Measurements from ENCODE around the gene PHTF2. TPM values are rescaled to one million over a fixed set of nuclear protein-coding genes. Genes with fewer than 3 reads are reported as not detected.
"Not testable (repeated sequence)": the region's sequence is repeated elsewhere in the genome, so short reads cannot be mapped to it uniquely, and the experiment has no call there.

PHTF2 gene
- total RNA-seq, 1 experiment from 2014 or later = 26.7 TPM

- TF ChIP-seq CTCF (IDR thresholded peaks at IDR 0.05 in 2 of 3, conservative IDR thresholded peaks at IDR 0.05 in 1 of 3; ENCODE audit: borderline replicate concordance in 1 of 3, insufficient read depth in 1 of 3, low read depth in 2 of 3, low read length in 2 of 3) (no peak), EZH2phosphoT487 (IDR thresholded peaks at IDR 0.05; ENCODE audit: borderline replicate concordance) (no peak), EZH2 (IDR thresholded peaks at IDR 0.05) (no peak), JUND (IDR thresholded peaks at IDR 0.05) (no peak), CEBPB (IDR thresholded peaks at IDR 0.05; ENCODE audit: low read depth) (no peak), SP1 (IDR thresholded peaks at IDR 0.05; ENCODE audit: low read depth) (no peak), SIN3A (IDR thresholded peaks at IDR 0.05; ENCODE audit: low read depth) (no peak)
These were observed 68.9 kb downstream of the PHTF2 start (continued) for GRCh38 chr7:77867537-77867865.

- intact Hi-C loops (cut with micrococcal nuclease); BruUV-seq (replicated peaks); H3K4me2 ChIP-seq (ENCODE audit: low read length); DNase-seq (ENCODE audit: low read depth, low spot score); CTCF ChIA-PET; ATAC-seq; H2AFZ ChIP-seq (ENCODE audit: low read depth, low read length, poor library complexity, severe bottlenecking); H3K27ac ChIP-seq (ENCODE audit: low read depth, low read length); H3K9me3 ChIP-seq (ENCODE audit: control insufficient read depth in 1 of 2, insufficient read depth in 1 of 2, low read depth in 1 of 2, low read length in 2 of 2); POLR2A ChIA-PET; H3K4me1 ChIP-seq (ENCODE audit: control insufficient read depth in 1 of 2, insufficient read depth in 2 of 2, low read length in 2 of 2); H3K27me3 ChIP-seq (ENCODE audit: insufficient read depth, low read length); H3K9ac ChIP-seq (ENCODE audit: low read length); H3K4me3 ChIP-seq (replicated peaks in 1 of 2; ENCODE audit: low read depth in 1 of 2, low read length in 2 of 2); H3K9me2 ChIP-seq (ENCODE audit: insufficient read depth); RAD21 ChIA-PET (ENCODE audit: low non-redundant PET in 1 of 2, low total read pairs in 2 of 2, uncharacterized antibody in 2 of 2, unreplicated experiment in 2 of 2); H3K79me2 ChIP-seq (ENCODE audit: insufficient read depth, low read length); H3K36me3 ChIP-seq (ENCODE audit: control insufficient read depth in 1 of 2, insufficient read depth in 2 of 2, low read length in 2 of 2); H4K20me1 ChIP-seq (ENCODE audit: insufficient read depth): not testable (repeated sequence)
These were observed 73.7 kb downstream of the PHTF2 start for GRCh38 chr7:77872256-77872655.

GRCh38 chr7:77873416-77874327, 75.1 kb downstream of the PHTF2 start:
- H3K9me2 ChIP-seq (ENCODE audit: insufficient read depth); H3K36me3 ChIP-seq (ENCODE audit: control insufficient read depth in 1 of 2, insufficient read depth in 2 of 2, low read length in 2 of 2); H3K27me3 ChIP-seq (ENCODE audit: insufficient read depth, low read length); H3K79me2 ChIP-seq (ENCODE audit: insufficient read depth, low read length); H3K27ac ChIP-seq (ENCODE audit: low read depth, low read length); BruUV-seq (replicated peaks); H2AFZ ChIP-seq (ENCODE audit: low read depth, low read length, poor library complexity, severe bottlenecking); DNase-seq (ENCODE audit: low read depth, low spot score); H3K4me3 ChIP-seq (replicated peaks in 1 of 2; ENCODE audit: low read depth in 1 of 2, low read length in 2 of 2); H3K9ac ChIP-seq (ENCODE audit: low read length); RAD21 ChIA-PET (ENCODE audit: low non-redundant PET in 1 of 2, low total read pairs in 2 of 2, uncharacterized antibody in 2 of 2, unreplicated experiment in 2 of 2); H3K4me2 ChIP-seq (ENCODE audit: low read length); CTCF ChIA-PET; ATAC-seq; H3K9me3 ChIP-seq (ENCODE audit: control insufficient read depth in 1 of 2, insufficient read depth in 1 of 2, low read depth in 1 of 2, low read length in 2 of 2); intact Hi-C loops (cut with micrococcal nuclease); H4K20me1 ChIP-seq (ENCODE audit: insufficient read depth); H3K4me1 ChIP-seq (ENCODE audit: control insufficient read depth in 1 of 2, insufficient read depth in 2 of 2, low read length in 2 of 2); POLR2A ChIA-PET: not testable (repeated sequence)

All from HCT116 (cell line).